ENCODE measurements around the gene HOXA7. TPM values are rescaled to one million over a fixed set of nuclear protein-coding genes. Genes with fewer than 3 reads are reported as not detected.

Gene HOXA7
- total RNA-seq, 4 donors from 2014 or later = 7.0 to 22.9 (median 12.8) TPM

- intact Hi-C loops (cut with DNase I; ENCODE audit: low total_unique reads) = no loop called here
- Histone ChIP-seq H3K4me3 (peak overlapping the region in 3 of 4 donors; percentile 39 to 60 (median 53)), H3K4me1 (peaks cover 26 to 66% (median 59%) of the 10 kb centered on the region in 4 donors), H3K27me3 (no peaks in the 10 kb centered on the region), H3K36me3 (no peaks in the 10 kb centered on the region), H3K9me3 (no peaks in the 10 kb centered on the region), H3K27ac (peak overlapping the region; percentile 95 to 99 (median 98))
- no peak for TF ChIP-seq EP300 (IDR thresholded peaks at IDR 0.05; ENCODE audit: low read depth)
- no peak for TF ChIP-seq CTCF (IDR thresholded peaks at IDR 0.05)
- TF ChIP-seq POLR2A (IDR thresholded peaks at IDR 0.05) = no peak
- TF ChIP-seq POLR2AphosphoS5 (IDR thresholded peaks at IDR 0.05) = no peak
- 17 to 38% methylated on average over 1 of the region's 1 CpG for WGBS, 2 donors (ENCODE audit: low coverage in 1 of 2)
- DNase-seq = no peak
- in situ Hi-C loops (cut with MboI; ENCODE audit: low pct_ligation_motif_present in 1 of 4, low pct_unique_long_range_greater_than_20kb in 1 of 4, low sequenced_read_pairs in 3 of 4) = no loop called here
Observed at GRCh38 chr7:27138472-27138871, 18.0 kb downstream of the HOXA7 start.

- H3K9me3 ChIP-seq = no peaks in the 10 kb centered on the region
- peaks cover 26 to 73% (median 66%) of the 10 kb centered on the region in 4 donors for H3K4me1 ChIP-seq
- intact Hi-C loops (cut with DNase I; ENCODE audit: low total_unique reads) (no loop called here), in situ Hi-C loops (cut with MboI; ENCODE audit: low pct_ligation_motif_present in 1 of 4, low pct_unique_long_range_greater_than_20kb in 1 of 4, low sequenced_read_pairs in 3 of 4) (no loop called here)
- WGBS, 2 donors (ENCODE audit: low coverage in 1 of 2) = 31 to 33% methylated on average over 2 of the region's 2 CpGs
- H3K4me3 ChIP-seq = peak overlapping the region in 2 of 4 donors; percentile 53 to 60
- H3K27ac ChIP-seq = peak overlapping the region; percentile 95 to 99 (median 98)
- no peaks in the 10 kb centered on the region for H3K36me3 ChIP-seq
- TF ChIP-seq EP300 (IDR thresholded peaks at IDR 0.05; ENCODE audit: low read depth) (no peak), CTCF (IDR thresholded peaks at IDR 0.05) (no peak), POLR2A (IDR thresholded peaks at IDR 0.05) (no peak), POLR2AphosphoS5 (IDR thresholded peaks at IDR 0.05) (peak in 2 of 3 donors; percentile 24 to 30)
- H3K27me3 ChIP-seq = no peaks in the 10 kb centered on the region
- DNase-seq = no peak
Observed at GRCh38 chr7:27137640-27138315, 18.7 kb downstream of the HOXA7 start.

DNA sequence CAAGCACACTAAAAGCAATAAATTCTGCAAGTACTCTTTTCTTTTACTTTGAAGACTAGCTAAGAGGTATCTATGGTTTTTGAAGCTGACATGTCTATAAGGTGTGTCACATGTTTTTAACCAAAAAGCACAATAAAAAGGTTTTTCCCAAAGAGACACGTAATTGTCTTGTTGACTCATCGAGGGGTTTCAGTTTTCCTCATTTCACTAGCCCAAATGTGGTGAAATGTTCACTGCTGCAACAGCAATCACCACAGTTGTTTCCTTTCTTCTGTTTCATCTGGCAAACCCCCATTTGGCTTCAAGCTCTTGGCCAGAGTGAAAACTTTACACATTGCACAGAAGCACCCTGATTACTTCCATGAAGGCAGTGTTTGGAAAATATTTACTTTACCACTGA, 22.1 kb downstream of the HOXA7 start:
- Histone ChIP-seq H3K27me3 (no peaks in the 10 kb centered on the region), H3K36me3 (no peaks in the 10 kb centered on the region), H3K4me3 (no peak overlapping the region), H3K27ac (peak overlapping the region; percentile 94 to 99 (median 96)), H3K9me3 (no peaks in the 10 kb centered on the region), H3K4me1 (peaks cover 31 to 83% (median 80%) of the 10 kb centered on the region in 4 donors)
- 2 to 13% methylated on average over 2 of the region's 2 CpGs for WGBS, 2 donors (ENCODE audit: low coverage in 1 of 2)
- peak; percentile 35 for DNase-seq
- peak; percentile 26 to 65 (median 33) for TF ChIP-seq POLR2AphosphoS5 (IDR thresholded peaks at IDR 0.05)
- no peak for TF ChIP-seq CTCF (IDR thresholded peaks at IDR 0.05)
- no peak for TF ChIP-seq POLR2A (IDR thresholded peaks at IDR 0.05)
- no peak for TF ChIP-seq EP300 (IDR thresholded peaks at IDR 0.05; ENCODE audit: low read depth)
- intact Hi-C loops (cut with DNase I; ENCODE audit: low total_unique reads) = no loop called here
- in situ Hi-C loops (cut with MboI; ENCODE audit: low pct_ligation_motif_present in 1 of 4, low pct_unique_long_range_greater_than_20kb in 1 of 4, low sequenced_read_pairs in 3 of 4) = no loop called here

- 35 to 41% methylated on average over 18 of the region's 18 CpGs for WGBS, 2 donors (ENCODE audit: low coverage in 1 of 2)
- Histone ChIP-seq H3K27me3 (no peaks in the 10 kb centered on the region), H3K9me3 (no peaks in the 10 kb centered on the region), H3K36me3 (no peaks in the 10 kb centered on the region), H3K4me3 (no peak overlapping the region), H3K27ac (peak overlapping the region; percentile 94 to 99 (median 96)), H3K4me1 (peaks cover 37 to 90% (median 86%) of the 10 kb centered on the region in 4 donors)
- in situ Hi-C loops (cut with MboI; ENCODE audit: low pct_ligation_motif_present in 1 of 4, low pct_unique_long_range_greater_than_20kb in 1 of 4, low sequenced_read_pairs in 3 of 4) (no loop called here), intact Hi-C loops (cut with DNase I; ENCODE audit: low total_unique reads) (no loop called here)
- TF ChIP-seq POLR2AphosphoS5 (IDR thresholded peaks at IDR 0.05) (no peak), POLR2A (IDR thresholded peaks at IDR 0.05) (no peak), EP300 (IDR thresholded peaks at IDR 0.05; ENCODE audit: low read depth) (no peak), CTCF (IDR thresholded peaks at IDR 0.05) (no peak)
- DNase-seq = peak; percentile 47
Observed at GRCh38 chr7:27133409-27134231, 22.9 kb downstream of the HOXA7 start.
